GM12801 (cell line): ENCODE data around the gene MEF2C.

Source experiments
- TF ChIP-seq, protein P1 (sequence below): IDR thresholded peaks from one replicate; pipeline ENCODE4 v1.5.1; 2011; ENCODE audit warnings: control low read depth; ENCODE audit not compliant: insufficient read length; ENCODE audit errors: extremely low read depth

The MEF2C gene

DNA sequence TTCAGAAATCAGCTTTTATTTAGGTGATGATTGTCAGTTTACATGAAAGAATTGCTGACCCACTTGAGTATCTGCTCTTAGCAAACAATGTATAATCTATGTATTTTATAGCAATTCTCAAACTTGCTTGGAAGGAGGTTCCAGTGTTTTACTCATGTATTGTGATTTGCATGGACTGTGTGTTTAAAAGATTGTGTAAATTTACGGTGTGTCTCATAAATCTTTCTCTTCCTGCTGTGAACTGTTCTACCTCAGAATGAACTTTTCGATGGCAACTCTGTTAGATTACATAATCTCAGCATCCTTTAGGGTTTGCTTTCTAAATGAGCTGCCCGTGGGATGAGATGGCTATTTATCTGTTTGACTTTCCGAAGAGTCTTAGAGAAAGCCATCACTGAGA, 122.5 kb downstream of the MEF2C start:
- TF ChIP-seq, protein P1, sequence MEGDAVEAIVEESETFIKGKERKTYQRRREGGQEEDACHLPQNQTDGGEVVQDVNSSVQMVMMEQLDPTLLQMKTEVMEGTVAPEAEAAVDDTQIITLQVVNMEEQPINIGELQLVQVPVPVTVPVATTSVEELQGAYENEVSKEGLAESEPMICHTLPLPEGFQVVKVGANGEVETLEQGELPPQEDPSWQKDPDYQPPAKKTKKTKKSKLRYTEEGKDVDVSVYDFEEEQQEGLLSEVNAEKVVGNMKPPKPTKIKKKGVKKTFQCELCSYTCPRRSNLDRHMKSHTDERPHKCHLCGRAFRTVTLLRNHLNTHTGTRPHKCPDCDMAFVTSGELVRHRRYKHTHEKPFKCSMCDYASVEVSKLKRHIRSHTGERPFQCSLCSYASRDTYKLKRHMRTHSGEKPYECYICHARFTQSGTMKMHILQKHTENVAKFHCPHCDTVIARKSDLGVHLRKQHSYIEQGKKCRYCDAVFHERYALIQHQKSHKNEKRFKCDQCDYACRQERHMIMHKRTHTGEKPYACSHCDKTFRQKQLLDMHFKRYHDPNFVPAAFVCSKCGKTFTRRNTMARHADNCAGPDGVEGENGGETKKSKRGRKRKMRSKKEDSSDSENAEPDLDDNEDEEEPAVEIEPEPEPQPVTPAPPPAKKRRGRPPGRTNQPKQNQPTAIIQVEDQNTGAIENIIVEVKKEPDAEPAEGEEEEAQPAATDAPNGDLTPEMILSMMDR, result no peak

DNA sequence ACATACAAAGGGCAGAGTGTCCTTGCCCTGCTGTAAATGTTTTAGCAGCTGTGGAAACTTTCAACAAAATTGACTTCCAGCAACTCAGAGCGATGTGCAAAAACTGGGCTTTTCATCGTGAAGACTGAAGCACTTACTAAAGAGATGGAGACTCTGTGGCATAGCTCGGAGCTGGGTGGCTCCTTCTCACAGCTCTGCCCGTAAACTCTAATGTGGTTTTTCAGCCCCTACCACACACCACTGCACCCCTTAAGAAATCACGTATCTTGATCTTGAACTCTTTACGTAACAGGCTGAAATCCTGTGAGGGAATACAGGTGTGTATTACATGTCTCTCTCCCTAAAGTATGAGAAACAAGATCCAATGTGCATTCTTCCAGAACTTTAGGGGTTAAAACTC, 124.4 kb downstream of the MEF2C start:
- TF ChIP-seq, protein P1, result no peak

DNA sequence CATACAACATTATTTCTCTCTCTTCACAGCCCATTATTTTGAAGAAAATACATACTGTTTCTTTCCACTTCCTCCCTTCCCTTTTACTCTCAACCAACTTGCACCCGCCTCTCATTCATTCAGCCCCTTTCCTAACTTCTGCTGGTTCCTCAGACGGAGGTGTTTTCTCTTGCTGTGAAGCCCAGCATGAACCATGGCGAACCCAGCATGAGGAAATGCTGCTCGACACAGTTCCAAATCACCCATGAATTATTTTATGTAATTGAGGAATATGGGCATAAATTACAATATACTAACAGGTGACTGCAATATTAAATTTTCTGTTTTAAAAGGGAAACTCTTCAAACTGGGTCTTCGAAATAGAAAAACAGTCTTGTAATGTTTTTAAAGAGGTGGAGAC, 124.8 kb downstream of the MEF2C start:
- TF ChIP-seq, protein P1, result no peak

DNA sequence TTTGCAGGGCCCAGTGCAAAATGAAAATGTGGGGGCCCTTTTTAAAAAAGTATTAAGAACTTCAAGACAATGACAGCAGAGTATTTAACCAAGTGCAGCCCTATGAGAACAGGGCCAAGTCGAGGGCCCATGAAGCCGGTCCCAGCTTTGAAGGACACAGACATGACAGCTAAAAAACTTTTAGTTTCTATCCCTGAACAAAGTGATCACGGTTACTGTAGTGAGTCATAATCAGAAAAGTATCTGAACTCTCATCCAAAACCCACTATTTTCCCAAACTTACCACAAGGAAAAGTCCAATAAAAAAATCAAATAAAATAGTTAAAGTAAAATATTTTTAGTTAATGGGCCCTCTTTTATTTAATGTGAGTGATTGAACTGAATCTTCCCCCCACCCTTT, 126.0 kb downstream of the MEF2C start:
- TF ChIP-seq, protein P1, result no peak

DNA sequence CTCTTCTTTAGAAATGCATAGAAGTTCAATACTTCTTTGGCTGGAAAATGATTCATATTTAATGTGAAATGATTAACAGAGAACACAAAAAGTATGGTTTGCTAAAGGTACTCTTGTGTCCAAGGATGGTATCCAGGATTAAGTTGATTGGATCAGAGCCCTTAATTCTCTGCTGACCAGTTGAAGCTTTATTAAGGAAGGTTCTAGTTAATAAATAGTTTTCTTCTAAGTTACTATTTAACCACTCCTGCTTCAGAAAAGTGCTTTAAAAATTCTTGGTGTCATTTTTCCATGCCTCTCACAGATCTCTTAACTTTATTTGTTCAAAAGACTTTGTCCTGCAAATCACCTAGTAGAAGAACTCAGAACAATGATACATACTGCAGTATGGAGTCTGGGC, 134.3 kb downstream of the MEF2C start:
- TF ChIP-seq, protein P1, result no peak

DNA sequence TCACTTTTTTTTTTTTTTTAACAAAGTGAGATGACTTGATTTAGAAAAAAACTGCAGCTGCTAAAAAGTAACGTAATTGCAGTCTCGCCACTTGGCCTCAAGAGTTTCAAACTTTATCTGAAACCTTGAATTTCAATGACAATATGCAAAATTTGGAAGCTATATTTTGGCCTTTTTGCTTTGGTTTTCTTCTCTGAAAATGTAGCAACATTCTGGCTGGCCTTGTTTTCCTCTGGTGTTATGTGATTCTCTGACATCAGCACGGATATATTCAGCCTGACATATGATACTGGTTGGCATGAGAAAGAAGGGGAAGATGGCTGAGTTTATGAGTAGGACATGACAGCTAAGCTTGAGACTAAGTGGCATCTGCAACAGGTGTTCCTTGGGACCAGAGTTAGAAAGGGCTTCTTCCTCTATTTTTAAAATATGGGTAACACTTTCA, 136.5 kb downstream of the MEF2C start:
- TF ChIP-seq, protein P1, result no peak

DNA sequence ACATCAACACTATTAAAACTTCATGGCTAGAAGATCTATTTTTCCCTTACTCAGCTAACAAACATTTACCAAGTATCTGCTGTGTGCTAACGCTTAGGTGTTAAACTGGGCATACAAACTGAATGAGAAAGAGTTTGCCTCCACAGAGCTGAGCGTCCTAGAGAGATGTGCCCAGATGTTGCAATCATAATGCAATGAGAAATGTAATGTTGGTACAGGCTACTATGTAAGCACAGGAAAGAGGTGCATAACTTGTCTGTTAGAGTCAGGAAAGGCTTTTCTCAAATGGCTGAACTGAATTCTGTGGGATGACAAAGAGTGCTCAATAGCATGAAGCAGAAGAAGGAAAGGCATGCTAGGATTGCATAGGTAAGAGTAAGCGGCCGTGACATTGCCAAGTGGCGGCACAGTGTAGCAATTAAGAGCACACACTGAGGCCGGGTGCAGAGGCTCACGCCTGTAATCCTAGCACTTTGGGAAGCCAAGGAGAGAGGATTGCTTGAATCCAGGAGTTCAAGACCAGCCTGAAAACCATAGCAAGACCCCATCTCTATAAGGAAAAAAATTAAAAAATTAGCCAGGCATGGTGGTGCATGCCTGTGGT, 137.8 kb downstream of the MEF2C start:
- TF ChIP-seq, protein P1, result no peak

DNA sequence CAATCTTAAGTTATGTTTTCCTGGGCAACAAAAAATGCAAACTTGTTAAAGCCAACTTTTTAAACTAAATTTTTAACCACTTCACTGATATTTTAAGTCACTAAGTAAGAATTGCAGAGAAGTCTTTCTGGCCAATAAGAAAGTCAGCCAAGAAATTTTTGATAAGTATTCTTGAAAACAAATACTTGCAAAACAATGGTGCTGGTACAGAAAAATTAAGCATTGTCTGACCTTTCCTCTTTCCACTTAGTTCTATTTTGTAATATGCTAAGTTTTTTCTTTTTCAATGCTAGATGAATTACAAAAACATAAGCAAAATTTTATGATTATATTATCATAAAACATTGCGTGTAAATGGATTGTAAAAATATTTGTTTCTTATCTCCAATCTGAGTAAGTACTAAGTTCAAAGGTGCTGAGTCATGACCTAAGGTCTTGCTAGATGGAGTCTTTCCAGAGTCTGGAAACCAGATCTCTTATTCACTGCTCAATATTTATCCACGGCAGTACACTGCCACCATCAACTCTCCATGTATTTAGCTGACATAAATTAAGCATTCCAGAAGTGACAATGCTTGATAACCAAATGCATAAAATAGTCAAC, 139.7 kb downstream of the MEF2C start:
- TF ChIP-seq, protein P1, result no peak
